ENCODE data around the gene TWNK.

The TWNK gene

DNA sequence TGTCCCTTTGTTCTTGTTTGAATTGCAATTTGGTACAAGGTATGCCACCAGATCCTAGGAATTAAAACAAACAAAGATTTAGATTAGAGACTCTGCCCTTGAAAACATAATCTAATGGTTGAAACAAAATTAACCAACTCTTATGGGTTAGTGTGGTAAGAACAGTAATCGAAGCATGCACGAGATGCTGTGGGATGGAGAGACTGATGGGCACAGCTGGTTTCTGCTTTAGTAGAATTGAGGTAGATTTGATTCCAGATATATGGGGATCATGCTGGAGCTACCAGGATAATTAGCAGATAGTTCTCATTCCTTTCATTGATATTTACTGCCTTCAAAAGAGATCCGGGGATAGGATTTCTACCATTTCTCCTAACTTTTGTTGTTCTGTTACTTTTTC is 38.4 kb upstream of the TWNK start:
- TF ChIP-seq, protein P1, sequence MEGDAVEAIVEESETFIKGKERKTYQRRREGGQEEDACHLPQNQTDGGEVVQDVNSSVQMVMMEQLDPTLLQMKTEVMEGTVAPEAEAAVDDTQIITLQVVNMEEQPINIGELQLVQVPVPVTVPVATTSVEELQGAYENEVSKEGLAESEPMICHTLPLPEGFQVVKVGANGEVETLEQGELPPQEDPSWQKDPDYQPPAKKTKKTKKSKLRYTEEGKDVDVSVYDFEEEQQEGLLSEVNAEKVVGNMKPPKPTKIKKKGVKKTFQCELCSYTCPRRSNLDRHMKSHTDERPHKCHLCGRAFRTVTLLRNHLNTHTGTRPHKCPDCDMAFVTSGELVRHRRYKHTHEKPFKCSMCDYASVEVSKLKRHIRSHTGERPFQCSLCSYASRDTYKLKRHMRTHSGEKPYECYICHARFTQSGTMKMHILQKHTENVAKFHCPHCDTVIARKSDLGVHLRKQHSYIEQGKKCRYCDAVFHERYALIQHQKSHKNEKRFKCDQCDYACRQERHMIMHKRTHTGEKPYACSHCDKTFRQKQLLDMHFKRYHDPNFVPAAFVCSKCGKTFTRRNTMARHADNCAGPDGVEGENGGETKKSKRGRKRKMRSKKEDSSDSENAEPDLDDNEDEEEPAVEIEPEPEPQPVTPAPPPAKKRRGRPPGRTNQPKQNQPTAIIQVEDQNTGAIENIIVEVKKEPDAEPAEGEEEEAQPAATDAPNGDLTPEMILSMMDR (IDR thresholded peaks at IDR 0.05; ENCODE audit: unreplicated experiment in 3 of 3): no peak
- peaks cover 51% of the 10 kb centered on the region for H3K36me3 Mint-ChIP-seq (ENCODE audit: low read depth)
- no peaks in the 10 kb centered on the region for H3K27me3 Mint-ChIP-seq (ENCODE audit: low read depth)
- H3K9me3 Mint-ChIP-seq: no peaks in the 10 kb centered on the region
- H3K4me3 Mint-ChIP-seq: no peak overlapping the region
- no peak overlapping the region for H3K27ac Mint-ChIP-seq
- H3K4me1 Mint-ChIP-seq: no peaks in the 10 kb centered on the region

DNA sequence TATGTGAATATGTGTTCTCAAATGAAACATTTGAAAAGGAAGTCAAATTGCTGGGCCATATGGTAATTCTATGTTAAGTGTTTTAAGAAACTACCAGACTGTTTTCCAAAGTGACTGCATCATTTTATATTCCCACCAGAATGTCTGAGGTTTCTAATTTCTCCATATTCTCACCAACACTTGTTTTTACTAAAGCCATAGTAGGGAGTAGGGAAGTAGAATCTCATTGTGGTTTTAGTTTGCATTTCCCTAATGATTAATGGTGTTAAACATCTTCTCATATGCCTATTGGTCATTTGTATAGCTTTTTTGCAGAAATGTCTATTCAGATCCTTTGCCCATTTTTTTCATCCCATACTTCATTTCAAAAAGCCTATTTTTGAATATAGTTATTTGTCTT is 27.1 kb upstream of the TWNK start:
- H3K9me3 Mint-ChIP-seq: no peaks in the 10 kb centered on the region
- no peaks in the 10 kb centered on the region for H3K4me1 Mint-ChIP-seq
- peaks cover 54% of the 10 kb centered on the region for H3K36me3 Mint-ChIP-seq (ENCODE audit: low read depth)
- H3K4me3 Mint-ChIP-seq: no peak overlapping the region
- no peak overlapping the region for H3K27ac Mint-ChIP-seq
- H3K27me3 Mint-ChIP-seq (ENCODE audit: low read depth): no peaks in the 10 kb centered on the region
- TF ChIP-seq, protein P1 (IDR thresholded peaks at IDR 0.05; ENCODE audit: unreplicated experiment in 3 of 3): no peak

DNA sequence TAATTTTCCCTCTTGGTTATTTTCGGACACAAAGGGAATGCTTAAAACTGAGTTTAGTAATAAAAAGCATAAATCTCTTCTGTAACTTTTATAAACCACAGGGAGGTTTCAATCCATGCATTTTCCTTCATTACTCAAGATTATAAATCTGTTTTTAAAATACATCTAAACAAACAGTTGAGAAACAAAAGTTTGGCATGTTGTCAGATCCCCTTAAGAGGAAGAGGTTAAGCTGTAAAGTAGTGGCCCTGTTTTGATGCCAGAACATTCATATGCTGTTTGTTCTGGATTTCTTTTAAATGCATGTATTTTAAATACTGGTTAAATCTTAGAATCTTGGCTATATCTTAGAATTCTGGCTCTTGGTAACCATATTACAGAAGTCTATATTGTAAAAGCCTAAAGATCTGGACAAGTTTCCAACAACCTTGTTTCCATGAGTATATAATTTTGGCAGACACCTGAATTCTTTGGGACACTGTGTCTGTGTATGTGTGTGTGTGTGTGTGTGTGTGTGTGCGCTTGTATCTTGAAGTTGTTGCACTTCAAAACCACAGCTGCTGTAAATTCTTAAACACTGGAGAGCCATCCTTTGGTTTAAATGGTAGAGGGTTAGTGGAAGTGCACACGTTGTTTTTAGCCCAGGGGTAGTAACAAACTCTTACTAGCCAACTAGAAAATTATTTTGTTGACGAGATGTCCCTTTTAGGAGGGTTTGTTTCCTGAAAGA is 24.8 kb upstream of the TWNK start:
- Mint-ChIP-seq H3K27me3 (ENCODE audit: low read depth) (no peaks in the 10 kb centered on the region), H3K36me3 (ENCODE audit: low read depth) (peaks cover 40% of the 10 kb centered on the region), H3K4me1 (no peaks in the 10 kb centered on the region), H3K4me3 (no peak overlapping the region), H3K9me3 (no peaks in the 10 kb centered on the region), H3K27ac (no peak overlapping the region)
- TF ChIP-seq, protein P1 (IDR thresholded peaks at IDR 0.05; ENCODE audit: unreplicated experiment in 3 of 3): no peak

DNA sequence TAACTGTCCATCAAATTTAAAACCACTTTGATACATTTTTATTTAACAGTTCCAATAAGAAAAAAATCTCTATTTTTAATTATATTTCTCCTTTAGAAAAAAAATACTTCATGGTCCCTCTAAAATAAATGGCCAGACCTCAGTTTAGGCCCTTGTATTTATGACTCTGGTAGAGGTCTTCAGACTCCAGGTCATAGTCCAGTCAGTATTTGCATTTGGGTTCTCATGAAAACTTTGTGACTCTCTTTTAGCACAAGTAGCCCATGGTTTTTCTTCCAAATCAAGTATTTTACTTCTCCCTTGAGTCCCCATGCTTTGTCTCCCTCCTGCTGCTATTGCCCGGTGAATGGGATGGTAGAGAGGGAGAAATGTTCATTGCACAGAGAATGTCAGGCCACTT is 23.5 kb upstream of the TWNK start:
- Mint-ChIP-seq H3K9me3 (no peaks in the 10 kb centered on the region), H3K36me3 (ENCODE audit: low read depth) (peaks cover 35% of the 10 kb centered on the region), H3K27ac (no peak overlapping the region), H3K4me3 (no peak overlapping the region), H3K27me3 (ENCODE audit: low read depth) (no peaks in the 10 kb centered on the region), H3K4me1 (peaks cover 6% of the 10 kb centered on the region)
- TF ChIP-seq, protein P1 (IDR thresholded peaks at IDR 0.05; ENCODE audit: unreplicated experiment in 3 of 3): no peak

DNA sequence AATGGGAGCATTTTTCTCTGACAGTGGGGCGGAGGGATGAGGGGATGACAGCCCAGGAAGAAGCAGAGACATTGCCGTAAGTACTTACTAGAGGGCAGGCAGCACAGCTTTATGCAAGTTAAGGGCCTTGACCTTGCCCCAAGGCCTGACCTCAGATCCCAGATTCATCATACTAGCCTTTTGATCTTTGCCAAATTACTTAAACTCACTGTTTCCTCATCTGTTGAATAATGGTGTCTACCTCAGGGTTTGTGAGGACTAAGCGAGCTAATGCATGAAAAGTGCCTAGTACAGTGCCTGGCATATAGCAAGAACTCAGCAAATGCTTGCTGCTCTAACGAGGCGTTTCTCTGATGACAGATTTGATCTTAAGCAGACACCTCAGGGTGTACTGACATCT is 21.5 kb upstream of the TWNK start:
- TF ChIP-seq, protein P1 (IDR thresholded peaks at IDR 0.05; ENCODE audit: unreplicated experiment in 3 of 3): no peak
- no peak overlapping the region for H3K4me3 Mint-ChIP-seq
- H3K27ac Mint-ChIP-seq: no peak overlapping the region
- no peaks in the 10 kb centered on the region for H3K9me3 Mint-ChIP-seq
- H3K4me1 Mint-ChIP-seq: peaks cover 13% of the 10 kb centered on the region
- H3K36me3 Mint-ChIP-seq (ENCODE audit: low read depth): peaks cover 19% of the 10 kb centered on the region
- H3K27me3 Mint-ChIP-seq (ENCODE audit: low read depth): no peaks in the 10 kb centered on the region

DNA sequence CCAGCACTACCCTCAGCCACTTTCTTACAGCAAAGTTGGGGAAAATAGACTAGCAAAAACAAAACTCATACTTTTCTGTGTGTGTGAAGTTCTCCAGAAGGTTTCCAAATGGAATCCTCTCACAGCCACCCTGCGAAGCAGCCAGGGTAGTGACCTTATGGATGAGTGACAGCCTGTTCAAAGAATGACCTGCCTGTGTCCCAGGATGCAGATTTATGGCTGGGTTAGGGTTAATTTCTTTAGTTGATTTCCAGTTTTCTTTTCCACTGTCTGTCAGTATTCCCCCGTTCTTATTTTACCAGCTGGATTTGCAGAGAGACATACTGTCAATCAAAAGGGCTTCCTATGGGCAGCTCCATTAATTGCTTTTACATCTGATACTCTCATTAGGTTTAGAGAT is 20.5 kb upstream of the TWNK start:
- H3K4me1 Mint-ChIP-seq: peaks cover 24% of the 10 kb centered on the region
- H3K27me3 Mint-ChIP-seq (ENCODE audit: low read depth): no peaks in the 10 kb centered on the region

More for the DNA sequence above, 20.5 kb upstream of the TWNK start:
- no peak overlapping the region for H3K4me3 Mint-ChIP-seq
- TF ChIP-seq, protein P1 (IDR thresholded peaks at IDR 0.05; ENCODE audit: unreplicated experiment in 3 of 3): no peak
- peaks cover 16% of the 10 kb centered on the region for H3K36me3 Mint-ChIP-seq (ENCODE audit: low read depth)
- H3K9me3 Mint-ChIP-seq: no peaks in the 10 kb centered on the region
- H3K27ac Mint-ChIP-seq: no peak overlapping the region
